ENCODE data around the gene PCDHGA11. TPM values are rescaled to one million over a fixed set of nuclear protein-coding genes. Genes with fewer than 3 reads are reported as not detected.

The PCDHGA11 gene
- total RNA-seq, 1 experiment from 2014 or later, result 8.4 TPM

DNA sequence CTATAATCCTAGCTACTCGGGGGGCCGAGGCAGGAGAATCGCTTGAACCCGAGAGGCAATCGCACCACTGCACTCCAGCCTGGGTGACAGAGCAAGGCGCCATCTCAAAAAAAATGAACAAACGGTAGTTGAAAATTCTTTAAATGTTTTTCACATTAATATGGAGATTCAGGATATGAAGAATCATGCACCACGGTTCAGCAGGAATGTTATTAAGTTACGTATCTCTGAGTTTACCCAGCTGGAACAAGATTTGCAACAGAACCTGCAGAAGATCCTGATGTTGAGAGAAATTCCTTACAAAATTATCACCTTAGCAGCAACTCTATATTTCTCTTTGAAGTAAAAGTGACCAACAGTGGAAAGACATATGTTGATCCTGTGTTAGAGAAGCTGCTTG is 19.5 kb downstream of the PCDHGA11 start (continued):
- TF ChIP-seq, protein P1, sequence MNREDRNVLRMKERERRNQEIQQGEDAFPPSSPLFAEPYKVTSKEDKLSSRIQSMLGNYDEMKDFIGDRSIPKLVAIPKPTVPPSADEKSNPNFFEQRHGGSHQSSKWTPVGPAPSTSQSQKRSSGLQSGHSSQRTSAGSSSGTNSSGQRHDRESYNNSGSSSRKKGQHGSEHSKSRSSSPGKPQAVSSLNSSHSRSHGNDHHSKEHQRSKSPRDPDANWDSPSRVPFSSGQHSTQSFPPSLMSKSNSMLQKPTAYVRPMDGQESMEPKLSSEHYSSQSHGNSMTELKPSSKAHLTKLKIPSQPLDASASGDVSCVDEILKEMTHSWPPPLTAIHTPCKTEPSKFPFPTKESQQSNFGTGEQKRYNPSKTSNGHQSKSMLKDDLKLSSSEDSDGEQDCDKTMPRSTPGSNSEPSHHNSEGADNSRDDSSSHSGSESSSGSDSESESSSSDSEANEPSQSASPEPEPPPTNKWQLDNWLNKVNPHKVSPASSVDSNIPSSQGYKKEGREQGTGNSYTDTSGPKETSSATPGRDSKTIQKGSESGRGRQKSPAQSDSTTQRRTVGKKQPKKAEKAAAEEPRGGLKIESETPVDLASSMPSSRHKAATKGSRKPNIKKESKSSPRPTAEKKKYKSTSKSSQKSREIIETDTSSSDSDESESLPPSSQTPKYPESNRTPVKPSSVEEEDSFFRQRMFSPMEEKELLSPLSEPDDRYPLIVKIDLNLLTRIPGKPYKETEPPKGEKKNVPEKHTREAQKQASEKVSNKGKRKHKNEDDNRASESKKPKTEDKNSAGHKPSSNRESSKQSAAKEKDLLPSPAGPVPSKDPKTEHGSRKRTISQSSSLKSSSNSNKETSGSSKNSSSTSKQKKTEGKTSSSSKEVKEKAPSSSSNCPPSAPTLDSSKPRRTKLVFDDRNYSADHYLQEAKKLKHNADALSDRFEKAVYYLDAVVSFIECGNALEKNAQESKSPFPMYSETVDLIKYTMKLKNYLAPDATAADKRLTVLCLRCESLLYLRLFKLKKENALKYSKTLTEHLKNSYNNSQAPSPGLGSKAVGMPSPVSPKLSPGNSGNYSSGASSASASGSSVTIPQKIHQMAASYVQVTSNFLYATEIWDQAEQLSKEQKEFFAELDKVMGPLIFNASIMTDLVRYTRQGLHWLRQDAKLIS (CRISPR knock-in tag; IDR thresholded peaks at IDR 0.05; ENCODE audit: borderline replicate concordance), result no peak
- no peak for TF ChIP-seq RELA (CRISPR knock-in tag; IDR thresholded peaks at IDR 0.05; ENCODE audit: borderline replicate concordance)

DNA sequence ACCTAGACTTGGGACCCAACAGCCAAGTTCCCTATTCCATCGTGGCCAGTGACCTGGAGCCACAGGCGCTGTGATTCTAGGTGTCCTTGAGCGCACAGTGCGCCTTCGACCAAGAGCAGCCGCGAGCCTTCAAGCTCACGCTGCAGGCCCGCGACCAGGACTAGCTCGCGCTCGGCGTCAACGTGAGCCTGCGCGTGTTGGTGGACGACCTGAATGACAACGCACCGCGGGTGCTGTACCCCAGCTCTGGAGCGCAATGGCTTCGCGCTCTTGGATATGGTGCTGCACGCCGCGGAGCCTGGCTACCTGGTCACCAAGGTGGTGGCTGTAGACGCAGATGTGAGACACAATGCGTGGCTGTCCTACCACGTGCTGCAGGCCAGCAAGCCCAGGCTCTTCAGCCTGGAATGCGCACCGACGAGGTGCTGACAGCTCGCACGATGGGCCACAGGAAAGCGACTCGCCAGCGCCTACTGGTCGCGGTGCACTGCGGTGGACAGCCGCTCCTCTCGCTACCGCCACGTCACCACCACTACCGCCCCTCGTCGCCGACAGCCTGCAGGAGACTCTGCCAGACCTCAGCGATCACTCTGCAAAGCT is 20.8 kb downstream of the PCDHGA11 start:
- Mint-ChIP-seq H3K4me3 (no peak overlapping the region), H3K36me3 (peaks cover 15% of the 10 kb centered on the region; the same call in 1 of the 2 replicates), H3K9me3 (peaks cover 9% of the 10 kb centered on the region; the same call in 1 of the 2 replicates), H3K4me1 (peaks cover 10% of the 10 kb centered on the region), H3K27ac (no peak overlapping the region), H3K27me3 (ENCODE audit: low read depth) (no peaks in the 10 kb centered on the region)
- ChIA-PET CTCF (interaction anchor here (1.2 to 3.0 kb wide), 4 partner anchors 11 to 219 kb away, joined by 3 to 13 read pairs (median 4); partner anchors contain the start of genes PCDHB14 and PCDHGA12), POLR2A (no interaction called here)
- DNase-seq (ENCODE audit: low spot score) (no peak), ATAC-seq (no peak)
- TF ChIP-seq GRHL2 (CRISPR knock-in tag; IDR thresholded peaks at IDR 0.05; ENCODE audit: insufficient replicate concordance, severe bottlenecking) (no peak), NR3C1 (CRISPR knock-in tag; conservative IDR thresholded peaks at IDR 0.05; ENCODE audit: low read depth) (no peak), TEAD1 (CRISPR knock-in tag; IDR thresholded peaks at IDR 0.05) (no peak), EMX1 (CRISPR knock-in tag; IDR thresholded peaks at IDR 0.05) (no peak), RORB (CRISPR knock-in tag; IDR thresholded peaks at IDR 0.05) (no peak), CREB1 (CRISPR knock-in tag; IDR thresholded peaks at IDR 0.05) (no peak), ZNF121 (CRISPR knock-in tag; IDR thresholded peaks at IDR 0.05) (no peak)
- TF ChIP-seq, protein P2, sequence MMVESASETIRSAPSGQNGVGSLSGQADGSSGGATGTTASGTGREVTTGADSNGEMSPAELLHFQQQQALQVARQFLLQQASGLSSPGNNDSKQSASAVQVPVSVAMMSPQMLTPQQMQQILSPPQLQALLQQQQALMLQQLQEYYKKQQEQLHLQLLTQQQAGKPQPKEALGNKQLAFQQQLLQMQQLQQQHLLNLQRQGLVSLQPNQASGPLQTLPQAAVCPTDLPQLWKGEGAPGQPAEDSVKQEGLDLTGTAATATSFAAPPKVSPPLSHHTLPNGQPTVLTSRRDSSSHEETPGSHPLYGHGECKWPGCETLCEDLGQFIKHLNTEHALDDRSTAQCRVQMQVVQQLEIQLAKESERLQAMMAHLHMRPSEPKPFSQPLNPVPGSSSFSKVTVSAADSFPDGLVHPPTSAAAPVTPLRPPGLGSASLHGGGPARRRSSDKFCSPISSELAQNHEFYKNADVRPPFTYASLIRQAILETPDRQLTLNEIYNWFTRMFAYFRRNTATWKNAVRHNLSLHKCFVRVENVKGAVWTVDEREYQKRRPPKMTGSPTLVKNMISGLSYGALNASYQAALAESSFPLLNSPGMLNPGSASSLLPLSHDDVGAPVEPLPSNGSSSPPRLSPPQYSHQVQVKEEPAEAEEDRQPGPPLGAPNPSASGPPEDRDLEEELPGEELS (CRISPR knock-in tag; IDR thresholded peaks at IDR 0.05), result no peak
- TF ChIP-seq, protein P3, sequence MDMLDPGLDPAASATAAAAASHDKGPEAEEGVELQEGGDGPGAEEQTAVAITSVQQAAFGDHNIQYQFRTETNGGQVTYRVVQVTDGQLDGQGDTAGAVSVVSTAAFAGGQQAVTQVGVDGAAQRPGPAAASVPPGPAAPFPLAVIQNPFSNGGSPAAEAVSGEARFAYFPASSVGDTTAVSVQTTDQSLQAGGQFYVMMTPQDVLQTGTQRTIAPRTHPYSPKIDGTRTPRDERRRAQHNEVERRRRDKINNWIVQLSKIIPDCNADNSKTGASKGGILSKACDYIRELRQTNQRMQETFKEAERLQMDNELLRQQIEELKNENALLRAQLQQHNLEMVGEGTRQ (CRISPR knock-in tag; IDR thresholded peaks at IDR 0.05), result no peak
- TF ChIP-seq, protein P4, sequence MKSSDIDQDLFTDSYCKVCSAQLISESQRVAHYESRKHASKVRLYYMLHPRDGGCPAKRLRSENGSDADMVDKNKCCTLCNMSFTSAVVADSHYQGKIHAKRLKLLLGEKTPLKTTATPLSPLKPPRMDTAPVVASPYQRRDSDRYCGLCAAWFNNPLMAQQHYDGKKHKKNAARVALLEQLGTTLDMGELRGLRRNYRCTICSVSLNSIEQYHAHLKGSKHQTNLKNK (CRISPR knock-in tag; IDR thresholded peaks at IDR 0.05), result no peak
- TF ChIP-seq, protein P5, sequence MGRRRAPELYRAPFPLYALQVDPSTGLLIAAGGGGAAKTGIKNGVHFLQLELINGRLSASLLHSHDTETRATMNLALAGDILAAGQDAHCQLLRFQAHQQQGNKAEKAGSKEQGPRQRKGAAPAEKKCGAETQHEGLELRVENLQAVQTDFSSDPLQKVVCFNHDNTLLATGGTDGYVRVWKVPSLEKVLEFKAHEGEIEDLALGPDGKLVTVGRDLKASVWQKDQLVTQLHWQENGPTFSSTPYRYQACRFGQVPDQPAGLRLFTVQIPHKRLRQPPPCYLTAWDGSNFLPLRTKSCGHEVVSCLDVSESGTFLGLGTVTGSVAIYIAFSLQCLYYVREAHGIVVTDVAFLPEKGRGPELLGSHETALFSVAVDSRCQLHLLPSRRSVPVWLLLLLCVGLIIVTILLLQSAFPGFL (CRISPR knock-in tag; IDR thresholded peaks at IDR 0.05; ENCODE audit: borderline replicate concordance), result no peak
- TF ChIP-seq, protein P6, sequence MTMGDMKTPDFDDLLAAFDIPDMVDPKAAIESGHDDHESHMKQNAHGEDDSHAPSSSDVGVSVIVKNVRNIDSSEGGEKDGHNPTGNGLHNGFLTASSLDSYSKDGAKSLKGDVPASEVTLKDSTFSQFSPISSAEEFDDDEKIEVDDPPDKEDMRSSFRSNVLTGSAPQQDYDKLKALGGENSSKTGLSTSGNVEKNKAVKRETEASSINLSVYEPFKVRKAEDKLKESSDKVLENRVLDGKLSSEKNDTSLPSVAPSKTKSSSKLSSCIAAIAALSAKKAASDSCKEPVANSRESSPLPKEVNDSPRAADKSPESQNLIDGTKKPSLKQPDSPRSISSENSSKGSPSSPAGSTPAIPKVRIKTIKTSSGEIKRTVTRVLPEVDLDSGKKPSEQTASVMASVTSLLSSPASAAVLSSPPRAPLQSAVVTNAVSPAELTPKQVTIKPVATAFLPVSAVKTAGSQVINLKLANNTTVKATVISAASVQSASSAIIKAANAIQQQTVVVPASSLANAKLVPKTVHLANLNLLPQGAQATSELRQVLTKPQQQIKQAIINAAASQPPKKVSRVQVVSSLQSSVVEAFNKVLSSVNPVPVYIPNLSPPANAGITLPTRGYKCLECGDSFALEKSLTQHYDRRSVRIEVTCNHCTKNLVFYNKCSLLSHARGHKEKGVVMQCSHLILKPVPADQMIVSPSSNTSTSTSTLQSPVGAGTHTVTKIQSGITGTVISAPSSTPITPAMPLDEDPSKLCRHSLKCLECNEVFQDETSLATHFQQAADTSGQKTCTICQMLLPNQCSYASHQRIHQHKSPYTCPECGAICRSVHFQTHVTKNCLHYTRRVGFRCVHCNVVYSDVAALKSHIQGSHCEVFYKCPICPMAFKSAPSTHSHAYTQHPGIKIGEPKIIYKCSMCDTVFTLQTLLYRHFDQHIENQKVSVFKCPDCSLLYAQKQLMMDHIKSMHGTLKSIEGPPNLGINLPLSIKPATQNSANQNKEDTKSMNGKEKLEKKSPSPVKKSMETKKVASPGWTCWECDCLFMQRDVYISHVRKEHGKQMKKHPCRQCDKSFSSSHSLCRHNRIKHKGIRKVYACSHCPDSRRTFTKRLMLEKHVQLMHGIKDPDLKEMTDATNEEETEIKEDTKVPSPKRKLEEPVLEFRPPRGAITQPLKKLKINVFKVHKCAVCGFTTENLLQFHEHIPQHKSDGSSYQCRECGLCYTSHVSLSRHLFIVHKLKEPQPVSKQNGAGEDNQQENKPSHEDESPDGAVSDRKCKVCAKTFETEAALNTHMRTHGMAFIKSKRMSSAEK (CRISPR knock-in tag; IDR thresholded peaks at IDR 0.05; ENCODE audit: borderline replicate concordance), result no peak
- TF ChIP-seq, protein P7, sequence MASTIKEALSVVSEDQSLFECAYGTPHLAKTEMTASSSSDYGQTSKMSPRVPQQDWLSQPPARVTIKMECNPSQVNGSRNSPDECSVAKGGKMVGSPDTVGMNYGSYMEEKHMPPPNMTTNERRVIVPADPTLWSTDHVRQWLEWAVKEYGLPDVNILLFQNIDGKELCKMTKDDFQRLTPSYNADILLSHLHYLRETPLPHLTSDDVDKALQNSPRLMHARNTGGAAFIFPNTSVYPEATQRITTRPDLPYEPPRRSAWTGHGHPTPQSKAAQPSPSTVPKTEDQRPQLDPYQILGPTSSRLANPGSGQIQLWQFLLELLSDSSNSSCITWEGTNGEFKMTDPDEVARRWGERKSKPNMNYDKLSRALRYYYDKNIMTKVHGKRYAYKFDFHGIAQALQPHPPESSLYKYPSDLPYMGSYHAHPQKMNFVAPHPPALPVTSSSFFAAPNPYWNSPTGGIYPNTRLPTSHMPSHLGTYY (CRISPR knock-in tag; IDR thresholded peaks at IDR 0.05), result no peak
- TF ChIP-seq, protein P8, sequence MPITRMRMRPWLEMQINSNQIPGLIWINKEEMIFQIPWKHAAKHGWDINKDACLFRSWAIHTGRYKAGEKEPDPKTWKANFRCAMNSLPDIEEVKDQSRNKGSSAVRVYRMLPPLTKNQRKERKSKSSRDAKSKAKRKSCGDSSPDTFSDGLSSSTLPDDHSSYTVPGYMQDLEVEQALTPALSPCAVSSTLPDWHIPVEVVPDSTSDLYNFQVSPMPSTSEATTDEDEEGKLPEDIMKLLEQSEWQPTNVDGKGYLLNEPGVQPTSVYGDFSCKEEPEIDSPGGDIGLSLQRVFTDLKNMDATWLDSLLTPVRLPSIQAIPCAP (CRISPR knock-in tag; IDR thresholded peaks at IDR 0.05), result no peak
- TF ChIP-seq, protein P9, sequence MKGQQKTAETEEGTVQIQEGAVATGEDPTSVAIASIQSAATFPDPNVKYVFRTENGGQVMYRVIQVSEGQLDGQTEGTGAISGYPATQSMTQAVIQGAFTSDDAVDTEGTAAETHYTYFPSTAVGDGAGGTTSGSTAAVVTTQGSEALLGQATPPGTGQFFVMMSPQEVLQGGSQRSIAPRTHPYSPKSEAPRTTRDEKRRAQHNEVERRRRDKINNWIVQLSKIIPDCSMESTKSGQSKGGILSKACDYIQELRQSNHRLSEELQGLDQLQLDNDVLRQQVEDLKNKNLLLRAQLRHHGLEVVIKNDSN (CRISPR knock-in tag; IDR thresholded peaks at IDR 0.05), result no peak
- TF ChIP-seq, protein P10, sequence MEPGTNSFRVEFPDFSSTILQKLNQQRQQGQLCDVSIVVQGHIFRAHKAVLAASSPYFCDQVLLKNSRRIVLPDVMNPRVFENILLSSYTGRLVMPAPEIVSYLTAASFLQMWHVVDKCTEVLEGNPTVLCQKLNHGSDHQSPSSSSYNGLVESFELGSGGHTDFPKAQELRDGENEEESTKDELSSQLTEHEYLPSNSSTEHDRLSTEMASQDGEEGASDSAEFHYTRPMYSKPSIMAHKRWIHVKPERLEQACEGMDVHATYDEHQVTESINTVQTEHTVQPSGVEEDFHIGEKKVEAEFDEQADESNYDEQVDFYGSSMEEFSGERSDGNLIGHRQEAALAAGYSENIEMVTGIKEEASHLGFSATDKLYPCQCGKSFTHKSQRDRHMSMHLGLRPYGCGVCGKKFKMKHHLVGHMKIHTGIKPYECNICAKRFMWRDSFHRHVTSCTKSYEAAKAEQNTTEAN (CRISPR knock-in tag; IDR thresholded peaks at IDR 0.05), result no peak
